GM21526 (cell line): Measurements from ENCODE around the gene EGFLAM.
"Not testable (repeated sequence)": the region's sequence is repeated elsewhere in the genome, so short reads cannot be mapped to it uniquely, and the experiment has no call there.

Source experiments
- ATAC-seq: cut with Tn5 transposase; IDR thresholded peaks from one replicate; pipeline ENCODE4 v1.9.1; 2021; ENCODE audit warnings: moderate library complexity; ENCODE audit not compliant: unreplicated experiment, low FRiP score

The EGFLAM gene

GRCh38 chr5:38321978-38322377 lies 63.6 kb downstream of the EGFLAM start:
- ATAC-seq: no peak

- ATAC-seq: no peak
These were observed 65.4 kb downstream of the EGFLAM start for GRCh38 chr5:38323645-38324295.

GRCh38 chr5:38329132-38329715 lies 70.9 kb downstream of the EGFLAM start:
- ATAC-seq: no peak

GRCh38 chr5:38330207-38330606 lies 71.8 kb downstream of the EGFLAM start:
- ATAC-seq: no peak

- no peak for ATAC-seq
These were observed 73.5 kb downstream of the EGFLAM start for GRCh38 chr5:38331831-38332230.

GRCh38 chr5:38333181-38333580 lies 74.8 kb downstream of the EGFLAM start:
- not testable (repeated sequence) for ATAC-seq

GRCh38 chr5:38338455-38338854 lies 80.1 kb downstream of the EGFLAM start:
- ATAC-seq: no peak

- ATAC-seq: no peak
These were observed 81.1 kb downstream of the EGFLAM start for GRCh38 chr5:38339446-38339845.

- no peak for ATAC-seq
These were observed 82.7 kb downstream of the EGFLAM start for GRCh38 chr5:38341056-38341455.

GRCh38 chr5:38341641-38342040 lies 83.3 kb downstream of the EGFLAM start:
- ATAC-seq: no peak

- no peak for ATAC-seq
These were observed 83.9 kb downstream of the EGFLAM start for GRCh38 chr5:38342261-38342660.

- ATAC-seq: no peak
These were observed 86.5 kb downstream of the EGFLAM start for GRCh38 chr5:38344891-38345290.

GRCh38 chr5:38346593-38346992 lies 88.2 kb downstream of the EGFLAM start:
- ATAC-seq: no peak

GRCh38 chr5:38347040-38347763 lies 88.8 kb downstream of the EGFLAM start:
- no peak for ATAC-seq

- ATAC-seq: no peak
These were observed 89.5 kb downstream of the EGFLAM start for GRCh38 chr5:38347896-38348295.

- no peak for ATAC-seq
These were observed 102.1 kb downstream of the EGFLAM start for GRCh38 chr5:38360323-38361061.

GRCh38 chr5:38362713-38363112 lies 104.4 kb downstream of the EGFLAM start:
- ATAC-seq: no peak

GRCh38 chr5:38364825-38365224 lies 106.5 kb downstream of the EGFLAM start:
- ATAC-seq: no peak

GRCh38 chr5:38367410-38367809 lies 109.1 kb downstream of the EGFLAM start:
- no peak for ATAC-seq

GRCh38 chr5:38367966-38368365 lies 109.6 kb downstream of the EGFLAM start:
- no peak for ATAC-seq

GRCh38 chr5:38369692-38370091 lies 111.3 kb downstream of the EGFLAM start:
- ATAC-seq: no peak
